Astrocyte (in vitro differentiated cells and primary cell): ENCODE data around the gene ADRB1. TPM values are rescaled to one million over a fixed set of nuclear protein-coding genes. Genes with fewer than 3 reads are reported as not detected.

Experiments
- DNase-seq: peaks from one replicate; pipeline ENCODE4 v3.0.0-alpha.2; 2010; ENCODE audit warnings: low read depth
- FAIRE-seq: peaks from 2 replicates; lab custom pipeline; 2011; peaks lifted over from hg19 to GRCh38; lab: Jason Lieb, UNC
- H2AFZ ChIP-seq: 2 replicates; pipeline ENCODE4 v1.6.0; 2012; ENCODE audit warnings: low read depth, low read length, inconsistent platforms
- H3K27ac ChIP-seq: 2 replicates; pipeline ENCODE4 v1.5.1; 2011; ENCODE audit warnings: low read depth, low read length, inconsistent platforms
- H3K27me3 ChIP-seq: 2 replicates; pipeline ENCODE4 v1.6.0; 2011; ENCODE audit warnings: low read length, inconsistent platforms; ENCODE audit not compliant: insufficient read depth
- H3K36me3 ChIP-seq: 2 replicates; pipeline ENCODE4 v1.5.1; 2011; ENCODE audit warnings: low read length, inconsistent platforms; ENCODE audit not compliant: insufficient read depth
- H3K4me1 ChIP-seq: 2 replicates; pipeline ENCODE4 v1.5.1; 2011; ENCODE audit warnings: low read length, inconsistent platforms; ENCODE audit not compliant: insufficient read depth
- H3K4me2 ChIP-seq: 2 replicates; pipeline ENCODE4 v1.6.0; 2012; ENCODE audit warnings: low read length, inconsistent platforms
- H3K4me3 ChIP-seq: 2 replicates; pipeline ENCODE4 v1.5.1; 2011; ENCODE audit warnings: low read depth, mild to moderate bottlenecking, low read length, inconsistent platforms; ENCODE audit not compliant: insufficient read depth
- H3K79me2 ChIP-seq: 2 replicates; pipeline ENCODE4 v1.6.0; 2012; ENCODE audit warnings: mild to moderate bottlenecking, low read length, inconsistent platforms; ENCODE audit not compliant: insufficient read depth
- H3K9ac ChIP-seq: 2 replicates; pipeline ENCODE4 v1.6.0; 2012; ENCODE audit warnings: mild to moderate bottlenecking, low read length, inconsistent platforms
- H3K9me3 ChIP-seq: 2 replicates; pipeline ENCODE4 v1.5.1; 2012; ENCODE audit warnings: low read depth, mild to moderate bottlenecking, low read length, inconsistent platforms; ENCODE audit not compliant: insufficient read depth
- H4K20me1 ChIP-seq: 2 replicates; pipeline ENCODE4 v1.6.0; 2012; ENCODE audit warnings: low read length, inconsistent platforms; ENCODE audit not compliant: insufficient read depth
- H3K27ac Mint-ChIP-seq: one replicate; pipeline ENCODE4 v1.8.0; 2021; ENCODE audit warnings: mild to moderate bottlenecking, mixed read lengths; ENCODE audit not compliant: unreplicated experiment
- H3K27me3 Mint-ChIP-seq: one replicate; pipeline ENCODE4 v1.8.0; 2021; ENCODE audit warnings: low read depth, mixed read lengths; ENCODE audit not compliant: unreplicated experiment
- H3K36me3 Mint-ChIP-seq: one replicate; pipeline ENCODE4 v1.8.0; 2021; ENCODE audit warnings: low read depth, mixed read lengths; ENCODE audit not compliant: unreplicated experiment
- H3K4me1 Mint-ChIP-seq: one replicate; pipeline ENCODE4 v1.8.0; 2021; ENCODE audit warnings: low read depth, mixed read lengths; ENCODE audit not compliant: unreplicated experiment
- H3K4me3 Mint-ChIP-seq: one replicate; pipeline ENCODE4 v1.8.0; 2021; ENCODE audit warnings: mild to moderate bottlenecking, moderate library complexity, mixed read lengths; ENCODE audit not compliant: unreplicated experiment
- H3K9me3 Mint-ChIP-seq: one replicate; pipeline ENCODE4 v1.8.0; 2021; ENCODE audit warnings: mild to moderate bottlenecking, mixed read lengths; ENCODE audit not compliant: unreplicated experiment
- EZH2 ChIP-seq: IDR thresholded peaks from 2 replicates; pipeline ENCODE4 v1.6.1; 2012; ENCODE audit warnings: mild to moderate bottlenecking, low read length, inconsistent platforms; ENCODE audit not compliant: insufficient read depth
- total RNA-seq: library from RNA; stranded (reverse); gene quantifications from 2 replicates; pipeline ENCODE4 v1.2.1, GENCODE V29; 2021
- TF ChIP-seq, protein P1 (sequence below): IDR thresholded peaks from 2 replicates; pipeline ENCODE4 v1.5.1; 2011; ENCODE audit warnings: low read depth, mild to moderate bottlenecking, inconsistent platforms, low read length, moderate library complexity; ENCODE audit not compliant: insufficient read depth

ADRB1 gene
- total RNA-seq, 1 donor from 2014 or later: 1.3 TPM

DNA sequence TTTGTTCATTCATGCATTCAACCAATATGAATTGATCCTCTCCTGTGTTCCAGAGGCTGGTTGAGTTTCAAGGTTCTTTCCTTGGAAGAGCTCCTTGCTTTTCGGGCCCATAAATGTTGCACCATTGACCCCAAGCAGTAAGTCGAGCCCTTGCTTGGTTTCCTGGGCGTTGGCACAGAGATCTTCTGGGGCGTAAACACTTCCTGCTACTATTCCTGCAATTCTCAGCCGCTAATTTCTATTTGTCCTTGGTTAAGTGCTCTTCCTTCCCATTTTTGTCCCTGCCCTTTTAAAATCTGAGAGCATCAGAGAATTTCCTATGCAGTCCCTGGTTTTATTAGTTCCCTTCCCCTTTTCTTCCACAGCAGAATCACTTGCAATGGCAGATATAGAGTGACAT lies 44.1 kb upstream of the ADRB1 start:
- Mint-ChIP-seq H3K4me1 (no peaks in the 10 kb centered on the region), H3K9me3 (peaks cover 5% of the 10 kb centered on the region), H3K4me3 (no peak overlapping the region), H3K27me3 (peaks cover 79% of the 10 kb centered on the region), H3K27ac (no peak overlapping the region), H3K36me3 (no peaks in the 10 kb centered on the region)
- FAIRE-seq: no peak
- H2AFZ ChIP-seq: no peak overlapping the region
- no peaks in the 10 kb centered on the region for H3K36me3 ChIP-seq
- no peak overlapping the region for H3K9ac ChIP-seq
- TF ChIP-seq, protein P1, sequence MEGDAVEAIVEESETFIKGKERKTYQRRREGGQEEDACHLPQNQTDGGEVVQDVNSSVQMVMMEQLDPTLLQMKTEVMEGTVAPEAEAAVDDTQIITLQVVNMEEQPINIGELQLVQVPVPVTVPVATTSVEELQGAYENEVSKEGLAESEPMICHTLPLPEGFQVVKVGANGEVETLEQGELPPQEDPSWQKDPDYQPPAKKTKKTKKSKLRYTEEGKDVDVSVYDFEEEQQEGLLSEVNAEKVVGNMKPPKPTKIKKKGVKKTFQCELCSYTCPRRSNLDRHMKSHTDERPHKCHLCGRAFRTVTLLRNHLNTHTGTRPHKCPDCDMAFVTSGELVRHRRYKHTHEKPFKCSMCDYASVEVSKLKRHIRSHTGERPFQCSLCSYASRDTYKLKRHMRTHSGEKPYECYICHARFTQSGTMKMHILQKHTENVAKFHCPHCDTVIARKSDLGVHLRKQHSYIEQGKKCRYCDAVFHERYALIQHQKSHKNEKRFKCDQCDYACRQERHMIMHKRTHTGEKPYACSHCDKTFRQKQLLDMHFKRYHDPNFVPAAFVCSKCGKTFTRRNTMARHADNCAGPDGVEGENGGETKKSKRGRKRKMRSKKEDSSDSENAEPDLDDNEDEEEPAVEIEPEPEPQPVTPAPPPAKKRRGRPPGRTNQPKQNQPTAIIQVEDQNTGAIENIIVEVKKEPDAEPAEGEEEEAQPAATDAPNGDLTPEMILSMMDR: no peak
- TF ChIP-seq EZH2: no peak
- H3K9me3 ChIP-seq: no peaks in the 10 kb centered on the region
- no peak overlapping the region for H3K4me2 ChIP-seq
- H3K27me3 ChIP-seq: peaks cover 20% of the 10 kb centered on the region
- H3K4me1 ChIP-seq: no peaks in the 10 kb centered on the region
- no peak overlapping the region for H3K4me3 ChIP-seq
- no peak for DNase-seq
- H4K20me1 ChIP-seq: no peaks in the 10 kb centered on the region
- H3K27ac ChIP-seq: no peak overlapping the region
- no peaks in the 10 kb centered on the region for H3K79me2 ChIP-seq

DNA sequence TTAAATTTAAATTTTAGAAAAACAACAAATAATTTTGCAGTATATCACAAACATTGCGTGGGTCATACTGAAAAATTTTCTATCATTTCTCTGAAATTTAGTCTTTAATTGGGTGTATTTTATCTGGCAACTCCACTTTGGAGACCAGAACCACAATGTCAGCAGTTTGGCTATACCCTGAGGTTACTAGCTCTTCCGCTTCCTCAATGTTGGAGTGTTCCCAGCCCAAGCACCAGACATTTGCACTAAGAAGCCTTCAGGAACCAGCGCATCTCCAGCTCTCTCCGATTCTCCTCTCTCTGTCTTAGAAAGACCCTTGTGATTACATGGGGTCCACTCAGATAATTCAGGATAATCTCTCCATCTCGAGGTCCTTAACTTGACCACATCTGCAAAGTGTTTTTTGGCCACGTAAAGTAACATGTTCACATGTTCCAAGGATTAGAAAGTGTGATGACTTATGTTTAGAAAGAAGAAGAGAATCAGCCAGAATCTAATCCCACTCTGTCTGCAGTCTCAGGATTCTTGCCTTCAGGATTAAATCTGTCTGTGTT lies 43.1 kb upstream of the ADRB1 start:
- Histone ChIP-seq H3K4me3 (no peak overlapping the region), H4K20me1 (no peaks in the 10 kb centered on the region), H3K79me2 (no peaks in the 10 kb centered on the region), H3K4me2 (no peak overlapping the region), H3K36me3 (no peaks in the 10 kb centered on the region), H3K27ac (no peak overlapping the region), H3K4me1 (no peaks in the 10 kb centered on the region), H2AFZ (no peak overlapping the region), H3K9ac (no peak overlapping the region), H3K9me3 (no peaks in the 10 kb centered on the region), H3K27me3 (peaks cover 16% of the 10 kb centered on the region)
- no peak overlapping the region for H3K4me3 Mint-ChIP-seq
- no peaks in the 10 kb centered on the region for H3K4me1 Mint-ChIP-seq
- no peaks in the 10 kb centered on the region for H3K36me3 Mint-ChIP-seq
- no peak overlapping the region for H3K27ac Mint-ChIP-seq
- DNase-seq (no peak), FAIRE-seq (no peak)
- peaks cover 77% of the 10 kb centered on the region for H3K27me3 Mint-ChIP-seq
- no peak for TF ChIP-seq EZH2
- TF ChIP-seq, protein P1: no peak
- H3K9me3 Mint-ChIP-seq: peaks cover 5% of the 10 kb centered on the region

DNA sequence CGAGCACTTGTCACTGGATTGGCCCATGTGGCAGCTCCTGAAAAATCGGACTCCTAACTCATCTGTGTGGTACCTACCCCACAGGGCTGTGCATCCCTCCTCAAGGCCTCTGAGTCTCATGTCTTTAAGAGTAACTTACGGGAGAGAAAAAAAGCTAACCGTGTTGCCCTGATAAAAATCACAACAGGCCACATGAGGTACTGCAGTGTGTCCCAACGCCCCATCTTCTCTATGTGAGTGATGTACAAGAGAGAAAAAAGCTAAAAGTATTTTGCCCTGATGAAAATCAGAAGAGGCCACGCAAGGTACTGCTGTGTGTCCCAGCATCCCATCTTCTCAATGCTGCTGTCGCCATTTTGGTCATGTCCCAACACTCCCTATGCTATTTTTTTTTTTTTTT lies 41.2 kb upstream of the ADRB1 start:
- no peaks in the 10 kb centered on the region for H3K79me2 ChIP-seq
- no peaks in the 10 kb centered on the region for H3K4me1 ChIP-seq
- H3K27ac ChIP-seq: no peak overlapping the region
- peaks cover 1% of the 10 kb centered on the region for H3K9me3 Mint-ChIP-seq
- H2AFZ ChIP-seq: no peak overlapping the region
- no peaks in the 10 kb centered on the region for H3K36me3 ChIP-seq
- no peak overlapping the region for H3K4me3 ChIP-seq
- no peaks in the 10 kb centered on the region for H4K20me1 ChIP-seq
- no peak overlapping the region for H3K4me3 Mint-ChIP-seq
- no peaks in the 10 kb centered on the region for H3K36me3 Mint-ChIP-seq
- H3K4me1 Mint-ChIP-seq: no peaks in the 10 kb centered on the region
- no peak overlapping the region for H3K4me2 ChIP-seq
- H3K9me3 ChIP-seq: no peaks in the 10 kb centered on the region
- no peak for FAIRE-seq
- H3K27ac Mint-ChIP-seq: no peak overlapping the region
- H3K27me3 ChIP-seq: peaks cover 14% of the 10 kb centered on the region
- peaks cover 58% of the 10 kb centered on the region for H3K27me3 Mint-ChIP-seq
- TF ChIP-seq, protein P1: peak; percentile 9
- no peak for TF ChIP-seq EZH2
- no peak overlapping the region for H3K9ac ChIP-seq
- DNase-seq: no peak
